Measurements from ENCODE around the gene ANKRD37. TPM values are rescaled to one million over a fixed set of nuclear protein-coding genes. Genes with fewer than 3 reads are reported as not detected.

The ANKRD37 gene
- total and polyA plus RNA-seq, 4 donors = 1.2 to 7.9 (median 3.4) TPM

DNA sequence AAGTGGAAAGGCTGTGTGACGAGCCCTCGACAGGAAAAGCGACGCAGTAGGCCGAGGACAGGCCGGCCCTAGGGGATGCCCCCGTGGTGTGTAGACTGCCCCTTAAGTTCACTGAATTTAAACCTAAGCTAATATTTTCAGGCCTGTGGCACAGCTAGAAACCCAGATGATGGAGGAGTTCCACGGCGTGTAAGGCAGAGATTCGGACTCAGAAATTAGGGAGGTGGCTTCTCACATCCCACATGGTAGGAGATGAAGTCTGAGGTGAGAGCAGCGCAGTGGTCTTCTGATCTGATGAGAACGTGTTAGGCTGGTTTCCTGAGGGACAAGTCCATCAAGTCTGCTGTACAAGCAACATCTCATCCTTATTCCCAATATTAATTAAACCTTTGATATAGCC lies 8.7 kb upstream of the ANKRD37 start:
- TF ChIP-seq HNF4A (conservative IDR thresholded peaks at IDR 0.05) (no peak), FOXA1 (IDR thresholded peaks at IDR 0.05) (no peak), FOXA2 (IDR thresholded peaks at IDR 0.05) (no peak), SP1 (IDR thresholded peaks at IDR 0.05) (no peak), NR2F2 (IDR thresholded peaks at IDR 0.05) (no peak), GABPA (IDR thresholded peaks at IDR 0.05 in 1 of 2, conservative IDR thresholded peaks at IDR 0.05 in 1 of 2) (no peak), JUND (IDR thresholded peaks at IDR 0.05) (no peak), EGR1 (IDR thresholded peaks at IDR 0.05; ENCODE audit: low read depth in 2 of 2) (no peak), YY1 (IDR thresholded peaks at IDR 0.05) (no peak), RXRA (IDR thresholded peaks at IDR 0.05) (no peak)
- TF ChIP-seq, protein P1, sequence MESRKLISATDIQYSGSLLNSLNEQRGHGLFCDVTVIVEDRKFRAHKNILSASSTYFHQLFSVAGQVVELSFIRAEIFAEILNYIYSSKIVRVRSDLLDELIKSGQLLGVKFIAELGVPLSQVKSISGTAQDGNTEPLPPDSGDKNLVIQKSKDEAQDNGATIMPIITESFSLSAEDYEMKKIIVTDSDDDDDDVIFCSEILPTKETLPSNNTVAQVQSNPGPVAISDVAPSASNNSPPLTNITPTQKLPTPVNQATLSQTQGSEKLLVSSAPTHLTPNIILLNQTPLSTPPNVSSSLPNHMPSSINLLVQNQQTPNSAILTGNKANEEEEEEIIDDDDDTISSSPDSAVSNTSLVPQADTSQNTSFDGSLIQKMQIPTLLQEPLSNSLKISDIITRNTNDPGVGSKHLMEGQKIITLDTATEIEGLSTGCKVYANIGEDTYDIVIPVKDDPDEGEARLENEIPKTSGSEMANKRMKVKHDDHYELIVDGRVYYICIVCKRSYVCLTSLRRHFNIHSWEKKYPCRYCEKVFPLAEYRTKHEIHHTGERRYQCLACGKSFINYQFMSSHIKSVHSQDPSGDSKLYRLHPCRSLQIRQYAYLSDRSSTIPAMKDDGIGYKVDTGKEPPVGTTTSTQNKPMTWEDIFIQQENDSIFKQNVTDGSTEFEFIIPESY (IDR thresholded peaks at IDR 0.05) = no peak
- TF ChIP-seq, protein P2, sequence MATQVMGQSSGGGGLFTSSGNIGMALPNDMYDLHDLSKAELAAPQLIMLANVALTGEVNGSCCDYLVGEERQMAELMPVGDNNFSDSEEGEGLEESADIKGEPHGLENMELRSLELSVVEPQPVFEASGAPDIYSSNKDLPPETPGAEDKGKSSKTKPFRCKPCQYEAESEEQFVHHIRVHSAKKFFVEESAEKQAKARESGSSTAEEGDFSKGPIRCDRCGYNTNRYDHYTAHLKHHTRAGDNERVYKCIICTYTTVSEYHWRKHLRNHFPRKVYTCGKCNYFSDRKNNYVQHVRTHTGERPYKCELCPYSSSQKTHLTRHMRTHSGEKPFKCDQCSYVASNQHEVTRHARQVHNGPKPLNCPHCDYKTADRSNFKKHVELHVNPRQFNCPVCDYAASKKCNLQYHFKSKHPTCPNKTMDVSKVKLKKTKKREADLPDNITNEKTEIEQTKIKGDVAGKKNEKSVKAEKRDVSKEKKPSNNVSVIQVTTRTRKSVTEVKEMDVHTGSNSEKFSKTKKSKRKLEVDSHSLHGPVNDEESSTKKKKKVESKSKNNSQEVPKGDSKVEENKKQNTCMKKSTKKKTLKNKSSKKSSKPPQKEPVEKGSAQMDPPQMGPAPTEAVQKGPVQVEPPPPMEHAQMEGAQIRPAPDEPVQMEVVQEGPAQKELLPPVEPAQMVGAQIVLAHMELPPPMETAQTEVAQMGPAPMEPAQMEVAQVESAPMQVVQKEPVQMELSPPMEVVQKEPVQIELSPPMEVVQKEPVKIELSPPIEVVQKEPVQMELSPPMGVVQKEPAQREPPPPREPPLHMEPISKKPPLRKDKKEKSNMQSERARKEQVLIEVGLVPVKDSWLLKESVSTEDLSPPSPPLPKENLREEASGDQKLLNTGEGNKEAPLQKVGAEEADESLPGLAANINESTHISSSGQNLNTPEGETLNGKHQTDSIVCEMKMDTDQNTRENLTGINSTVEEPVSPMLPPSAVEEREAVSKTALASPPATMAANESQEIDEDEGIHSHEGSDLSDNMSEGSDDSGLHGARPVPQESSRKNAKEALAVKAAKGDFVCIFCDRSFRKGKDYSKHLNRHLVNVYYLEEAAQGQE (IDR thresholded peaks at IDR 0.05) = no peak
- TF ChIP-seq, protein P3, sequence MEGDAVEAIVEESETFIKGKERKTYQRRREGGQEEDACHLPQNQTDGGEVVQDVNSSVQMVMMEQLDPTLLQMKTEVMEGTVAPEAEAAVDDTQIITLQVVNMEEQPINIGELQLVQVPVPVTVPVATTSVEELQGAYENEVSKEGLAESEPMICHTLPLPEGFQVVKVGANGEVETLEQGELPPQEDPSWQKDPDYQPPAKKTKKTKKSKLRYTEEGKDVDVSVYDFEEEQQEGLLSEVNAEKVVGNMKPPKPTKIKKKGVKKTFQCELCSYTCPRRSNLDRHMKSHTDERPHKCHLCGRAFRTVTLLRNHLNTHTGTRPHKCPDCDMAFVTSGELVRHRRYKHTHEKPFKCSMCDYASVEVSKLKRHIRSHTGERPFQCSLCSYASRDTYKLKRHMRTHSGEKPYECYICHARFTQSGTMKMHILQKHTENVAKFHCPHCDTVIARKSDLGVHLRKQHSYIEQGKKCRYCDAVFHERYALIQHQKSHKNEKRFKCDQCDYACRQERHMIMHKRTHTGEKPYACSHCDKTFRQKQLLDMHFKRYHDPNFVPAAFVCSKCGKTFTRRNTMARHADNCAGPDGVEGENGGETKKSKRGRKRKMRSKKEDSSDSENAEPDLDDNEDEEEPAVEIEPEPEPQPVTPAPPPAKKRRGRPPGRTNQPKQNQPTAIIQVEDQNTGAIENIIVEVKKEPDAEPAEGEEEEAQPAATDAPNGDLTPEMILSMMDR (IDR thresholded peaks at IDR 0.05; ENCODE audit: low read depth, low read length, missing input control) = no peak
- TF ChIP-seq, protein P4, sequence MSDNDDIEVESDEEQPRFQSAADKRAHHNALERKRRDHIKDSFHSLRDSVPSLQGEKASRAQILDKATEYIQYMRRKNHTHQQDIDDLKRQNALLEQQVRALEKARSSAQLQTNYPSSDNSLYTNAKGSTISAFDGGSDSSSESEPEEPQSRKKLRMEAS (IDR thresholded peaks at IDR 0.05) = no peak
- TF ChIP-seq, protein P5, sequence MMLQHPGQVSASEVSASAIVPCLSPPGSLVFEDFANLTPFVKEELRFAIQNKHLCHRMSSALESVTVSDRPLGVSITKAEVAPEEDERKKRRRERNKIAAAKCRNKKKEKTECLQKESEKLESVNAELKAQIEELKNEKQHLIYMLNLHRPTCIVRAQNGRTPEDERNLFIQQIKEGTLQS (IDR thresholded peaks at IDR 0.05) = no peak
- Histone ChIP-seq H3K9me3 (ENCODE audit: control insufficient read depth in 4 of 4, low read length in 3 of 4) (no peaks in the 10 kb centered on the region), H3K27me3 (ENCODE audit: control insufficient read depth in 4 of 4, insufficient read depth in 4 of 4, low read length in 3 of 4) (no peaks in the 10 kb centered on the region), H3K36me3 (ENCODE audit: control insufficient read depth in 4 of 4, insufficient read depth in 3 of 4, low read depth in 1 of 4, low read length in 3 of 4) (no peaks in the 10 kb centered on the region), H3K9ac (ENCODE audit: low read depth in 1 of 2, low read length in 2 of 2) (no peak overlapping the region), H3K4me1 (ENCODE audit: control insufficient read depth in 4 of 4, insufficient read depth in 4 of 4, low read length in 3 of 4) (no peaks in the 10 kb centered on the region), H3K27ac (ENCODE audit: low read depth in 1 of 2, low read length in 2 of 2) (no peak overlapping the region), H3K4me3 (ENCODE audit: low read depth in 1 of 3, low read length in 3 of 3) (no peak overlapping the region)
- no peak for DNase-seq (ENCODE audit: low spot score)
- WGBS = 96% methylated on average over 12 of the region's 12 CpGs

DNA sequence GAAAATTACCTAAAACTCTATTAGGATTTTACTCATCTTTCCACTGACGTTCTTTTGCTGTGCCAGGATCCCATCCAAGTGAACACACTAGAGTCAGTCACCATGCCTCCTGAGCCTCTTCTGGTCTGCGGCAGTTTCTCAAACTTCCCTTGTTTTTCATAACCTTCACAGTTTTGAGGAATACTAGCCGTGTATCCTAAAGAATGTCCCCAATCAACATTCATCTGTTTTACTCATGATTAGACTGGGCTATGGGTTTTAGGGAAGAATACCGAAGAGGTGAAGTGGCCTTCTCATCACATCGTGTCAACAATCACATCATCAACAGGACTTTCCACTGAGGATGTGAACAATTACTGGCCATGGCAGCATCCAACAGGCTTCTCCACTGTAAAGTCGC lies 5.7 kb upstream of the ANKRD37 start:
- Histone ChIP-seq H3K9me3 (ENCODE audit: control insufficient read depth in 4 of 4, low read length in 3 of 4) (no peaks in the 10 kb centered on the region), H3K27me3 (ENCODE audit: control insufficient read depth in 4 of 4, insufficient read depth in 4 of 4, low read length in 3 of 4) (no peaks in the 10 kb centered on the region), H3K27ac (ENCODE audit: low read depth in 1 of 2, low read length in 2 of 2) (no peak overlapping the region), H3K4me3 (ENCODE audit: low read depth in 1 of 3, low read length in 3 of 3) (no peak overlapping the region), H3K4me1 (ENCODE audit: control insufficient read depth in 4 of 4, insufficient read depth in 4 of 4, low read length in 3 of 4) (no peaks in the 10 kb centered on the region), H3K9ac (ENCODE audit: low read depth in 1 of 2, low read length in 2 of 2) (no peak overlapping the region), H3K36me3 (ENCODE audit: control insufficient read depth in 4 of 4, insufficient read depth in 3 of 4, low read depth in 1 of 4, low read length in 3 of 4) (no peaks in the 10 kb centered on the region)
- WGBS = 94% methylated on average over 6 of the region's 6 CpGs
- DNase-seq (ENCODE audit: low spot score) = no peak
- TF ChIP-seq TAF1 (conservative IDR thresholded peaks at IDR 0.05) = no peak
- no peak for TF ChIP-seq EGR1 (IDR thresholded peaks at IDR 0.05; ENCODE audit: low read depth in 2 of 2)
- TF ChIP-seq, protein P1 (IDR thresholded peaks at IDR 0.05) = no peak
- TF ChIP-seq, protein P4 (IDR thresholded peaks at IDR 0.05) = no peak
- TF ChIP-seq, protein P3 (IDR thresholded peaks at IDR 0.05; ENCODE audit: low read depth, low read length, missing input control) = no peak
- TF ChIP-seq YY1 (IDR thresholded peaks at IDR 0.05) = no peak
- TF ChIP-seq FOXA1 (IDR thresholded peaks at IDR 0.05) = no peak
